ENCODE results near the gene SHLD1.
"Not testable (repeated sequence)": the region's sequence is repeated elsewhere in the genome, so short reads cannot be mapped to it uniquely, and the experiment has no call there.

DNA sequence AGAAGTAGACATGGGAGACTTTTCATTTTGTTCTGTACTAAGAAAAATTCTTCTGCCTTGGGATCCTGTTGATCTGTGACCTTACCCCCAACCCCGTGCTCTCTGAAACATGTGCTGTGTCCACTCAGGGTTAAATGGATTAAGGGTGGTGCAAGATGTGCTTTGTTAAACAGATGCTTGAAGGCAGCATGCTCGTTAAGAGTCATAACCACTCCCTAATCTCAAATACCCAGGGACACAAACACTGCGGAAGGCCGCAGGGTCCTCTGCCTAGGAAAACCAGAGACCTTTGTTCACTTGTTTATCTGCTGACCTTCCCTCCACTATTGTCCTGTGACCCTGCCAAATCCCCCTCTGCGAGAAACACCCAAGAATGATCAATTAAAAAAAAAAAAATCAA lies 47.9 kb upstream of the SHLD1 start:
- TF ChIP-seq, protein P1, sequence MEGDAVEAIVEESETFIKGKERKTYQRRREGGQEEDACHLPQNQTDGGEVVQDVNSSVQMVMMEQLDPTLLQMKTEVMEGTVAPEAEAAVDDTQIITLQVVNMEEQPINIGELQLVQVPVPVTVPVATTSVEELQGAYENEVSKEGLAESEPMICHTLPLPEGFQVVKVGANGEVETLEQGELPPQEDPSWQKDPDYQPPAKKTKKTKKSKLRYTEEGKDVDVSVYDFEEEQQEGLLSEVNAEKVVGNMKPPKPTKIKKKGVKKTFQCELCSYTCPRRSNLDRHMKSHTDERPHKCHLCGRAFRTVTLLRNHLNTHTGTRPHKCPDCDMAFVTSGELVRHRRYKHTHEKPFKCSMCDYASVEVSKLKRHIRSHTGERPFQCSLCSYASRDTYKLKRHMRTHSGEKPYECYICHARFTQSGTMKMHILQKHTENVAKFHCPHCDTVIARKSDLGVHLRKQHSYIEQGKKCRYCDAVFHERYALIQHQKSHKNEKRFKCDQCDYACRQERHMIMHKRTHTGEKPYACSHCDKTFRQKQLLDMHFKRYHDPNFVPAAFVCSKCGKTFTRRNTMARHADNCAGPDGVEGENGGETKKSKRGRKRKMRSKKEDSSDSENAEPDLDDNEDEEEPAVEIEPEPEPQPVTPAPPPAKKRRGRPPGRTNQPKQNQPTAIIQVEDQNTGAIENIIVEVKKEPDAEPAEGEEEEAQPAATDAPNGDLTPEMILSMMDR (IDR thresholded peaks at IDR 0.05; ENCODE audit: poor library complexity) = not testable (repeated sequence)
- not testable (repeated sequence) for TF ChIP-seq EZH2 (IDR thresholded peaks at IDR 0.05; ENCODE audit: borderline replicate concordance); EZH2phosphoT487 (IDR thresholded peaks at IDR 0.05; ENCODE audit: low read depth, severe bottlenecking, unreplicated experiment)
